NCI-H128 (cell line): Measurements from ENCODE around the gene ACBD4.

ENCODE experiments used
- DNase-seq: peaks from one replicate; lab custom pipeline; 2025; ENCODE audit not compliant: unreplicated experiment; lab: John Stamatoyannopoulos, UW

The ACBD4 gene

DNA sequence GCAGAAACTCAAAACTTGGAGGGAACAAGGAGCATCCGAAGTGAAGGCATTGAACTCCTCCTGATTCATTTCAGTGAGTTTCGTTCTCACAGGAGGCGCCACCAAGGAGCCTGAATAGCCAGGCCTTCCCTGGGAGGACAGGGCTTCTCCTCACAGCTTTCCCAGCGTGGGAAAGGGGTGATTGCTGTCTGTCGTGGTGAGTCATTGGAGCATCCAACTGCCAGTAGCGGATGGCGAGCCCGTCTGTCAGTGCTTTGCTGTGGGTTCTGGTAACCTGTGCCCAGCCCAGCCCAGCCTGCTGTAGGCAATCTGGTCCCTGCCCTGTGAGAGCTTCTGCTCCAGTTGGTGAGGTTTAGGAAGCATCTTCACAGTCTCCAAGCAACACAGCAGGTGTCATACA lies 31.5 kb upstream of the ACBD4 start:
- DNase-seq, result no peak

DNA sequence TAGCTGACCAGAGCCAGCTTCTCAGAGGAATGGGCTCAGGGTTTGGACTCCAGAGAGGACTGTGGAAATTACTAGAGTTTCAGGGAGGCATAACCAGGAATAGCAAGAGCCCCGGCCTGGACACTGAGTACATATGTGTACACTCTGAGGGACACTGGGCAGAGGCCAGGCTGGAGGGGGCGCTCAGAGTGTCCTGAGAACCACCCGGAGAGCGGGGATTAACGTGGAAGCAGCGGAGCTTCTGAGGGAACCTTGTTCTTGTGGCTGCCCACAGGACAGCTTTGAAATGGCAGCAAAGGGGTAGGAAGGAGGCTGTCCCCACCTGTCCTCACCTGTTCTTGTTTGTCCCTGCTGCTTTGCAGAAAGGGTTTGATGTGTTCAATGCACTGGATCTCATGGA lies 31.0 kb upstream of the ACBD4 start:
- DNase-seq, result no peak

DNA sequence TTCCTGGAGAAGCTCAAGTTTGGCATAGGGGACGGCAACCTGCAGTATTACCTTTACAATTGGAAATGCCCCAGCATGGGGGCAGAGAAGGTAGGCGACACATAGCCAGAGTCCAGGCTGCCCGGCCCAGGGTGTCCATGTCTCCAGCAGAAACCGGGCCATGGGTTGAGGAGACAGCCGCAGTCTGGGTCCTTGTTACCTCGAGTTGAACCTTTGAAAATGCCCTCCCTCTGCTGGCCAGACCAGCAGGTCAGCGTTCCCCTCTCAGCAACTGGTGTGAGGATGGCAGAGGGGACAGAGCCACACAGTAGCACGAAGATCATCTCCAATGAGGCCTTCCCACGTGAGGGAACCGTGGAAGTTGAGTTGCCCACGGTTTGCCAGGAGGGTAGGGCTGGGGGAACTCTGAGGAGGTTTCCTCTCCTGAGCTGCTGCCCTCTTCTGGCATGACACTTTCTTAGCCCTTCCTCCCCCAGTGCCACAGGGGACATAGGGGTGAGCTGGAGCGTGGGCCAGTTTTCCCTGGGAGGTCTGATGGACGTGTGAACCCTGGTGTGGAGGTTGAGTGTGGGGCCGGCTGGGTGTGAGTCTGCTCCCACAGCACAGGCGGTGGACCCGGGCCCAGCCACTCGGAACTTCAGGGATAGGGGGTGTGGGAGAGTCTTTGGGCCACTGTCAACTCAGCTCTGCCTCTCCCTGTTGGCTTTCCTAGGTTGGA lies 30.4 kb upstream of the ACBD4 start:
- no peak for DNase-seq

DNA sequence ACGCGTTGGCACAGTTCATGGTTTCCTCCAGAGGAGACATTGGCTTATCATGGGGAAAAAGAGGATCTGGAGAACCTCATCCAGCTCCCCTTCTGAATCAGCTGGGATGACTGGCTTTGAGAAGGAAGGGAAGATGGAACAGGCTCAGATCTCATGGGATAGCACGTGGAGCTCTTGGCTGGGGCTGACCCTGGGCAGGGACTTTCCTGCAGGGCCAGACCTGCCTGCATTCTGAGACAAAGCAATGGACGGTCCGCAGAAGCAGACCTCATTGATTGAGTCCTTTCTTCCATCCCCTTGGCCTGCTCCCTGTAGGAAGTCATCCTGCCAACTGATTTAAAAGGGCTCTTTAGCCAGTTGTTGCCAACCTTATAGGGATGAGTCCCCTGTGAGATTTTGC lies 29.4 kb upstream of the ACBD4 start:
- no peak for DNase-seq

DNA sequence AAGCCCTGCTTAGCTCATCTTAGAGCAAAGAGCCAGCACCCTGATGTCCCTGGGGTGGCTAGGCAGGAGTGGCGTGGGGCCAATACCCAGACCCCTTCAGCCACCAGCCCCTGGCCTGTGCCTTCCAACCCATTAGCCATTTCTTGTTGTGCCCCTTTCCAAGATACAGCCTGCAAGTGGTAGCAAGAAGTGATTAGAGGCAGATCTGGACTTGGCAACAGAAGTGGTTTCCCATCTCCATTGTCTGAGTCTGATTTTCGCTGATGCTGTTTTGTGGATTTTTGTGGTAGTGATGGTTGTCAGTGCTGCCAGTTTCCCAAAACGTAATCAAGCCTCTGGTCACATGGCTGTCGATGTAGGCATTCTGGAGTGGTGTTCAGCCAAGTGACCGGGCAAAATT lies 28.9 kb upstream of the ACBD4 start:
- DNase-seq, result no peak

DNA sequence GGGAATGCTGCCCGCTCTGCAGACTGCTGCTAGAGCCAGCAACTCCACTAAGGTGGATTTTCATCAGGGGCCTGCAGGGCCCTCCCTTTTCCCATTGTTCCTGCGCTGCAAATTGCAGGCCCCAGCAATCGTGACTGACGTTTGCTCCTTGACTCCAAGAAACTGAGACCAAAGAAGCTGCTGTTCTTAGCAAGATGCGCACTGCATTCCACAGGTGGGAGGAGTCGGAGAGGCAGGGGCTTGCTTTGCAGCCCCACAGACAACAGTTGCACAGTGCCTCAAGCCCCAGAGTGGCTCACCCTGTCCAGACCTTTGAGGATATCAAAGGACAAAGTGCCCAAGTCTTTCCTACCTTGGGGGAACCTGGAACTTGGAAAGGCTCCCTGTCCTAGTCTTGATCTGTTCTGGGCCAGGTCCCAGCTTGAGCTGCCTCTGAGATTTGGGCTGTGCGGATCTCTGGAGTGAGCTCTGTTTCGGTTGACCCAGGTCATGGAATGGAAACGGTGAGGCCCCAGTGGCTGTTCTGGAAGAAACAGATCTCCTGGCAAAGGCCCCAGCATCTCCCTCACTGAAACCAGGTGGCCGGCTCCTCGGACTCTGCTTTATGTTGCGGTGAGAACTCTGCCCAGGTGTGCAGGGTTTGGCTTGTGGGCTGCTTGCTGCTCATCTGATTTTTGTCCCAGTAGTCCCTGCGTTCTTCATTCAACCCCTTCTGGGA lies 28.0 kb upstream of the ACBD4 start:
- no peak for DNase-seq

- no peak for DNase-seq
These were observed 27.4 kb upstream of the ACBD4 start for GRCh38 chr17:45108051-45108450.

DNA sequence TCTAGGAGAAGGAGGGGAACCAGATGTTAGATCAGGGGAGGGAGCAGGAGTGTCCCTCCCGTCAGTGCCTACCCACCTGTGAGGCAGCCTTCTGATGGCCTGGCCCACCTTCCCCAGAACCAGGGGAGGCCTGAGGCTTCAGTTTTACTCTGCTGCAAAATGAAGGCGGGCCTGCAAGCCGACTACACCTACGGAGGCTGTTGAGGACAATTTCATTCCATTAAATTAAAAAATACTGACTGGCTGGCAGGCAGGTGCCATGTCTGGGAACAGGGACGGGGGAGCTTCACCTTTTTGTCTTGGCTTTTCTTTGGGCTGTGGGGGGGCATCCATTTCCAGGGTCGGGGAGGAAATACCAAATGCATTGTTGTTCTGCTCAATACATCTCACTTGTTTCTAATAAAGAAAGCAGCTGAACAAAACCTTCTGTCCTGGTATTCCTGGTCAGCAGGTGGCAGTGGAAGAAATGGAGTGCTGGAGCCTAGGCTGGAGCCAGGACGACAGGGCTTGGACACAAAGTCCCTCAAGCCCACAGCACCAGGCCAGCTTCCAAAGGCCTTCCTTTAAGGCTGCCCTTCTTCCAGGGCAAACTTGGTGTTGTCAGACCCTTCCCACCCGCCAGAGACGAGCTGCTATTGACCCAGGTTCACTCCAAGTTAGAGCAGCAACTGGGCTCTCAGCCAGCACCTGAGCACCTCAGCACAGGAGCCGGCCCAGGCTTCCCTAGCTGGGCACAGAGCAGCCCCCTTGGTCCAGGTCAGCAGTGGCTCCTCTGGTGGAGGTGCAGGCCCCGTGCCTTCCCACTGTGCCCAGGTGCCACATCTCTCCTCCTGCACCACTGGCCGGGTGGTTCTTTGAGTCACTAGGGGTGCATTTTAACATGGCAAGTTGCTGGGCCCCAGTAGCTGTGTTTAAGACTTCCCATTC lies 26.6 kb upstream of the ACBD4 start:
- DNase-seq, result no peak

- no peak for DNase-seq
These were observed 24.5 kb upstream of the ACBD4 start for GRCh38 chr17:45110676-45111611.

DNA sequence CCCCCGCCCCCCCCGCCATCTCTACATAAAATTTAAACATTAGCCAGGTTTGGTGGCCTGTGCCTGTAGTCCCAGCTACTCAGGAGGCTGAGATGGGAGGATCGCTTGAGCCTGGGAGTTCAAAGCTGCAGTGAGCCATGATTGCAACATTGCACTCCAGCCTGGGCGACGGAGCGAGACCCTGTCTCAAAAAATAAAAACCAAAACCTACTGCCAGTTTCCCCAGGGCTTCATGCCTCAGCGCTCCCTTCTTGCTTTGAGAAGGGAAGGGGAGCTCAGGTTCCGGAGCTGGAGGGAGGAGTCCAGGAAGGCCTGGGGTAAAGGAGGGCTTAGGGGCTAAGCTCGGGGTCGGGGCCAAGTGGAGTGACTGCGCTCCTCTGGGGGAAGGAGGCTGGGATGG lies 23.6 kb upstream of the ACBD4 start:
- no peak for DNase-seq

- no peak for DNase-seq
These were observed 22.7 kb upstream of the ACBD4 start for GRCh38 chr17:45112559-45113423.

DNA sequence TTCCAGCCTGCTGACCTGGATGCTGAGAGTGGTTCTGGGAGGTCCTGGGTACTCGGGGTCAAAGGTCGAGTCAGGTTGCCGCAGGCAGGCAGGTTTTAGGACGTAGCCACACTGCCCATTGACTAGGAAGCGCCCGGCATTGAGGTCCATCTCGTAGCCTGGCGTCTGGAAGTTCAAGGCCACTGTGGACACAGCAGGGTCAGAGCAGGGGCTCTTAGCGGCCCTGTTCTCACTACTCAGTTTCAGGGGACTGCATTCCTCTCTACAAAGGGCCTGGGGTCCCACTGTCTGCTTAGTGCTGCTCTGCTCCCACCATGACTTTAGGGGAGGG lies 22.1 kb upstream of the ACBD4 start:
- no peak for DNase-seq

GRCh38 chr17:45114117-45114932 lies 21.2 kb upstream of the ACBD4 start:
- DNase-seq, result no peak

- DNase-seq, result no peak
These were observed 20.4 kb upstream of the ACBD4 start for GRCh38 chr17:45115015-45115625.

DNA sequence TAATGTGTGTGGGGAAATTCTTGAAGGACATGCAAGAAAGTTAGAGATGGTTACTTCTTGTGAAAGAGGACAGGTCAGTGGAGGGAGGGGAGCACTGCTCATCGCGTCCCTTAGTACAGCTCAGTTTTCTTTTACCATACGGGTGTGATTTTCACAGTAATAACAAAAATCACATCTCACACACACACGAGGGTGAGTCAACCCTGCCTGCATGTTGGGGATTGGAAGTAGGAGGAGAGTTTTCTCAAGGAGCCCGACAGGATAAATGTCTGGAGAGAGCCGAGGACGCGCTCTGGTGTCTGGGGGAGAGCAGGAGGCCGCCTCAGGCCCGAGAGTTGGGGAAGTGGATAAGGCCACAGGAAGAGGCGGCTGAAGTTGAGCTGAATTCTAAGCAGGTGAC lies 19.6 kb upstream of the ACBD4 start:
- no peak for DNase-seq

GRCh38 chr17:45116434-45117016 lies 19.0 kb upstream of the ACBD4 start:
- no peak for DNase-seq

- no peak for DNase-seq
These were observed 18.2 kb upstream of the ACBD4 start for GRCh38 chr17:45117334-45117733.
